Naive B cell (primary cell): Measurements from ENCODE around the gene COL9A1. TPM values are rescaled to one million over a fixed set of nuclear protein-coding genes. Genes with fewer than 3 reads are reported as not detected.
A peak's percentile ranks its signal among the peaks of the same experiment; 100 is the strongest.
"Not testable (repeated sequence)": the region's sequence is repeated elsewhere in the genome, so short reads cannot be mapped to it uniquely, and the experiment has no call there.

Source experiments
- ATAC-seq, 2 donors: fragments of 150-1000 bp; cut with Tn5 transposase; 2 replicates each; pipeline ENCODE4 v1.10.0; 2021; ENCODE audit warnings: low read depth in 2 of 2, mild to moderate bottlenecking in 2 of 2, moderate library complexity in 2 of 2
- DNase-seq: peaks from one replicate; pipeline ENCODE4 v3.0.0; 2022
- H3K27ac Mint-ChIP-seq, 6 donors: one replicate each; pipeline ENCODE4 v1.8.0; 2020 to 2022; ENCODE audit warnings: mild to moderate bottlenecking in 6 of 6, mixed read lengths in 6 of 6, moderate library complexity in 5 of 6, inconsistent platforms in 2 of 6
- H3K27me3 Mint-ChIP-seq, 3 donors: one replicate each; pipeline ENCODE4 v1.8.0; 2021 to 2022; ENCODE audit warnings: mixed read lengths in 3 of 3, mild to moderate bottlenecking in 1 of 3
- H3K36me3 Mint-ChIP-seq, 2 donors: one replicate each; pipeline ENCODE4 v1.8.0; 2020 to 2022; ENCODE audit warnings: mixed read lengths in 2 of 2, inconsistent platforms in 1 of 2, mild to moderate bottlenecking in 1 of 2
- H3K4me1 Mint-ChIP-seq, 3 donors: one replicate each; pipeline ENCODE4 v1.8.0; 2020 to 2022; ENCODE audit warnings: mixed read lengths in 3 of 3, inconsistent platforms in 1 of 3, mild to moderate bottlenecking in 1 of 3, moderate library complexity in 1 of 3
- H3K4me3 Mint-ChIP-seq, 8 donors: one replicate each; pipeline ENCODE4 v1.8.0; 2020 to 2022; ENCODE audit warnings: mild to moderate bottlenecking in 8 of 8, mixed read lengths in 8 of 8, moderate library complexity in 8 of 8, inconsistent platforms in 2 of 8
- H3K9me3 Mint-ChIP-seq, 7 donors: one replicate each; pipeline ENCODE4 v1.8.0; 2020 to 2022; ENCODE audit warnings: mixed read lengths in 7 of 7, mild to moderate bottlenecking in 5 of 7, inconsistent platforms in 2 of 7, moderate library complexity in 1 of 7
- polyA plus RNA-seq, 6 donors: library from polyadenylated mRNA; unstranded; fragments of 300-500 nt; fragmentation: Illumina TruSeq; gene quantifications; one replicate each; pipeline ENCODE4 v1.2.3, GENCODE V29; 2021; ENCODE audit warnings: low read depth in 6 of 6

Gene COL9A1
- polyA plus RNA-seq, 6 donors from 2014 or later = 0.12 TPM; not detected in 5

DNA sequence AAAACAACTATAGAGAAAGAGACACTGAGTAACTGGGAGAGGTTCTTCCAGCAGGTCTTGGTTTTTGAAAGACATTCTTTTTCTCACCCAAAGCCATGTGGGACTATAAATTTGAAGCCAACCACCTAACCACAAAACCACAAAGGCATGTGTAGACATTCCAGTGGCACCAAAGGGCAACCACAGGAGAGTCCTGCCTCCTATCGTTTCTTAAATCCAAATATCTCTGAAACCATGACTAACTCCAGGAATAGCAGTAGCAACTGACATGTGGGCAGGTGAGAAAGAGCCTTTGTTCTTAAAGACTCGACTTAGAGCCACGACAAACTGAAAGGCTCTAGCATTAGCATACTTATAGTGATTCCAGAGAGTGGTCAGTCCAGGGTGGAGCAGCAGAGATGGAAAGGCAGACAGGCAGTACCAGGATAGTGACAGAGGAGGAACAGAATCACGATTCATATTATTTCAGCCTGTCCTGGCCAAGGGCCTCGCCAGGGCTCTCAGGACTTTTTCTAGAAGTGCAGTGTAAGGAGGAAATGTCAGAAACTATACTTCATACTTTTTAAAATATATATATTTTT is 9.4 kb upstream of the COL9A1 start:
- Mint-ChIP-seq H3K4me1 (no peaks in the 10 kb centered on the region), H3K36me3 (no peaks in the 10 kb centered on the region), H3K27me3 (peaks cover 20 to 48% (median 27%) of the 10 kb centered on the region in 3 donors), H3K4me3 (no peak overlapping the region), H3K27ac (no peak overlapping the region), H3K9me3 (no peaks in the 10 kb centered on the region)
- no peak for ATAC-seq
- no peak for DNase-seq

DNA sequence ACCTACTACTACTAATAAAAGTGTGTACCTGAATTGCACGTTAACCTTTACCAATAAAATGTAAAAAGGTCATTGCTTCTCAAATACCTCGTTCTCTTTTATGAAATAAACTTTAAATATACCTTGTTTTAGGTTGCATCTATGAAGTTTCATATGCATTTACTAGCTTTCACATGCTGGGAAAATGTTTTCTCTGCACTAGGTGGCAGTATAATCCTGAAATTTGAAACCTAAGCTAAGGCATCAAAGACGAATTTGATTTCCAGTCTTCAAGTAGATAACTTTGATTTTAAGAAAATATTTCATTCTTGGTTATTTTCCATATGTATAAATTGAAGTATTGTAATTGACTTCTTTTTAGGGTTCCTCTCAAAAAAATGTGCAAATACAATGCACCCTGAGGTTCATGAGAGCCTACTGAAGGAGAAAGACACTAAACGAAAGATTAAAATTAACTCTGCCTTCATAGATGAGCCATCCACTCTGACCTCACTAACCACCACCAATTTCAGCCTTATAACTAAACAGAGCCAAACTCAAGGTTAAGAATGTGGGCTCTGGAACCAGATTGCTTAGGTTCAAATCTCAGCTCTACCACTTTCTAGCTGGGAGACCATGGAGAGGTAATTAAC is 7.3 kb upstream of the COL9A1 start:
- Mint-ChIP-seq H3K27me3 (peaks cover 15 to 45% (median 24%) of the 10 kb centered on the region in 3 donors), H3K4me3 (no peak overlapping the region), H3K9me3 (no peaks in the 10 kb centered on the region), H3K27ac (no peak overlapping the region), H3K4me1 (no peaks in the 10 kb centered on the region), H3K36me3 (no peaks in the 10 kb centered on the region)
- DNase-seq (peak; percentile 15), ATAC-seq (no peak)

DNA sequence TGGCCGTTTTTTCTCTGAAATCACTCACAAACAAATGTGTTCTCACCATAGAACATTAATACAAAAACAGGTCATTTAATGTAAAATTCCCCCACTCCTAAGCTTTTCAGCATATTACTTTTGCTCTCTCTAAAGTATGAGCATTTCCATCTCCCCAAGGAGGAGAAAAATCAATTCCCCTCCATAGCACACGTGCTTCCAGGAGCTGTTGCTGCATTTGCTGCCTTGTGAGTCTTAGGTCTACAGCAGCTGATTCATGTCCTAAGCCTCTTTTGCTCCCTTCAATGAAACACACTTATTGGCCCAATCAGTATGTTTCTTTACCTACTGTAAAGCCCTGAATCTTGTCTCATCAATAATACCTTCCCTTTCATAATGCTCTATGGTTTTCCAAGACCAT is 6.4 kb upstream of the COL9A1 start:
- DNase-seq = no peak
- H3K4me3 Mint-ChIP-seq = no peak overlapping the region
- no peaks in the 10 kb centered on the region for H3K36me3 Mint-ChIP-seq
- H3K4me1 Mint-ChIP-seq = no peaks in the 10 kb centered on the region
- ATAC-seq = no peak
- H3K27ac Mint-ChIP-seq = peak overlapping the region in 1 of 6 donors; percentile 68
- no peaks in the 10 kb centered on the region for H3K9me3 Mint-ChIP-seq
- peaks cover 23 to 48% (median 29%) of the 10 kb centered on the region in 3 donors for H3K27me3 Mint-ChIP-seq

DNA sequence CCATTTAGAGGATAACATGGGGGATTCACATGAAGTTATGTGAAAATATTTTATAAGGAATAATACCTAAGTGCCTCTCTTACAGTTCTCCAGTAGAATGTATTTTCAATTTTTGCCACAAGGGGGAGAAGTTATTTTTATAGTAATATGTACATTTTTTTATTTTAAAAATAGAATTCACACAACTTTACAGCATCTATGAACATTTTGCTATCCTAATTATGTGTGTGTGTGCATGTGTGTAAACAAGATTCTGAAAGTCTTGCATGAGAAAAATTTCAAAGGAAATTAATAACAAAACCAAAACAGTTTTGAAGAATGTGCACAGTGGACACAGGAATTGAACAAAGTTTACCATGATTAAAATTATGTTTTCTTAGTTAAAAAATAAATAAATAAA is 5.3 kb upstream of the COL9A1 start:
- not testable (repeated sequence) for H3K4me1 Mint-ChIP-seq, H3K27ac Mint-ChIP-seq, H3K9me3 Mint-ChIP-seq, DNase-seq, H3K4me3 Mint-ChIP-seq, H3K36me3 Mint-ChIP-seq, ATAC-seq
- peaks cover 24 to 47% (median 31%) of the 10 kb centered on the region in 3 donors for H3K27me3 Mint-ChIP-seq

DNA sequence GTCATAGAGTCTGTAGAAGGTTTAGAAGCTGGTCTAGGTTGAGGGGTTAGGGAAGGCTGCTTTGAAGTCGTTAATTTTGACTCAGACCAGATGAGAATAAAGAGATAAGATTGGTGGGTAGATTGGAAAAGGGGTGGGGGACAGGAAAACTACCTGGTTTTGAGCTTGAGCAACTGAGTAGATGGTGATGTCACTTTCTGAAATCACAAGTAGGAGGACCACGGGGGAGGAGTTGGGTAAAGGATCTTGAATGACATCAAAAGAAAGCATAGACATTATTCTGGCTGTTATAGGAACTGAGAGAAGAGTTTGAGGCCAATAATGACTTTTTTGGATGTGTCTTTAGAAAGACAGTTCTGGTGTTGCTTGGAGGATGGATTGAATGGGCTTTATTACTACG is 4.1 kb upstream of the COL9A1 start:
- H3K4me3 Mint-ChIP-seq = no peak overlapping the region
- peak overlapping the region in 1 of 6 donors; percentile 11 for H3K27ac Mint-ChIP-seq
- peaks cover 28 to 54% (median 39%) of the 10 kb centered on the region in 3 donors for H3K27me3 Mint-ChIP-seq
- H3K36me3 Mint-ChIP-seq = no peaks in the 10 kb centered on the region
- H3K4me1 Mint-ChIP-seq = no peaks in the 10 kb centered on the region
- ATAC-seq = no peak
- no peaks in the 10 kb centered on the region for H3K9me3 Mint-ChIP-seq
- DNase-seq = no peak

DNA sequence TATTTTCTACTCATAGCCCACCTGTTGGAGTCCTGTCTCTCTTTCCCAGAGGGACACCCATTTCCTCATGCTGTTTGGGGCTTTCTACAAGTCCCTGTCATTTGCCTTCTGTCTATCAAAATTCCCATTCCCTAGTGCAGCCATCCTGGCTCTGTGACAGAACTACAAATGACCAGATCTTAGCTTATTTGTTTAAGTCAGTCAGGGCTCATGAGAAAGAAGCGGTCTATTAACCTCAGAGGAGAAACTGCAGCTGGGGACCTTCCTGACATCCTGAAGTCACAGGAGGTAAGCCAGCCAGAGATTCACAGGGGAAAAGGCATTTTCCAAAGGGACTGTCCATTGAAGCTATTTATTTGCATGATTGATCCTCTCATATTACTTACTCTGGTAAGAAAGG is 1.7 kb upstream of the COL9A1 start:
- Mint-ChIP-seq H3K4me3 (no peak overlapping the region), H3K36me3 (no peaks in the 10 kb centered on the region), H3K27me3 (peaks cover 35 to 53% (median 39%) of the 10 kb centered on the region in 3 donors), H3K4me1 (no peaks in the 10 kb centered on the region), H3K27ac (no peak overlapping the region), H3K9me3 (no peaks in the 10 kb centered on the region)
- no peak for DNase-seq
- ATAC-seq = no peak

DNA sequence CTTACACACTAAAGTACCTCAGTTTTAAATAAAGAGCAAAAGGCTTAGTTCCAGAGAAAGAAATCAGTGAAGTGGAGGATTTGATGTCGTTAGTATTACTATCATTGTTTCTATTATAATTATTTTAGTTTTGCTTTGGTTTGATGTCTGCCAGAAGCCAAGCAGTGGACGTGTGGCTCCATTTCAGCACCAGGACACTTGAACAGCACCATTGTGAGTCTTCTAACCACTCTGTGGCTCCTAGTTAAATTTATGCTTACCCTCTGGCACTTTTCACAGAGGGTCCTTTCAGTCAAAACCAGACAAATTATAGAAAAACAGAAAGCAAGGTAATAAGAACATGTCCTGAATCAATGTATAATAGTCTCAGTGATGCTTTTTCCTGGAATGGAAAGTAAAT is 3.4 kb downstream of the COL9A1 start:
- H3K4me3 Mint-ChIP-seq = no peak overlapping the region
- H3K27ac Mint-ChIP-seq = no peak overlapping the region
- H3K27me3 Mint-ChIP-seq = peaks cover 22 to 41% (median 39%) of the 10 kb centered on the region in 3 donors
- no peak for ATAC-seq
- no peak for DNase-seq
- no peaks in the 10 kb centered on the region for H3K36me3 Mint-ChIP-seq
- no peaks in the 10 kb centered on the region for H3K4me1 Mint-ChIP-seq
- H3K9me3 Mint-ChIP-seq = no peaks in the 10 kb centered on the region

DNA sequence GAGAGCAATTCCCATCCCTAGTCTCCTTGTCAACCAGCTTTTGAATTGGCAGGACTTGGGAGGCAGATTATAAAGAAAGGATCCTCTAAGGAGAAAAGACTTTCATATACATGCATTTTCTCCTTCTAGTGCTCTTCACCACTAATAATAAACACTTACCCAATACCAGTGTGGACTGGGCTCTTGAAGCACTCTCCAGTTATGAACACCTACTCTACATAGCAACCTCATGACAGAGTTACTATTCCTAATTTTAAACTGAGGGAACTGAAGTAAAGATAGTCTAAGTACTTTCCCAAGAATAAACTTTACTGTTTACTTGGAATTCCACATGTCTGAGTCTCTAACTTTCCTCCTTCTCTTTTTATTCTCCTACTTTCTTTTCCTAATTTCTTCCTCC is 4.8 kb downstream of the COL9A1 start:
- no peak overlapping the region for H3K27ac Mint-ChIP-seq

DNA sequence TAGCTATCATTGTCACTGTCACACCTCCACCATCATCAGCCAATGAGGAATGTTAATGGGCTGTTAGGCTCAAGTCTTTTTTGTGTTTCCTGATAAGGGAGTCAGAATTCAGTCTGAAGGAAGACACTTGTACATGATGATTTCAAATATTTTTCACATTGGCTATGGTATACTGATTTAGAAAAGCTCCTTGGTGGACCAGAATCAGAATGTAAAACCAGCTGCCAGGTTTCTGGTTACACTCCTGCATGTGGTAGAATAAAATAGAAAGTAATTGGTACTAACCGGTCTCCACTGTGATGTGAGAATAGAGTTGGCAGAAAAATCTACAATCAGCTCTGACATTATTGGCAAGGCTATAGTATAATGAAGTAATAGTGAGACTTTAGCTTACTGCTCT is 10.7 kb downstream of the COL9A1 start:
- ATAC-seq = no peak
- no peak for DNase-seq
- Mint-ChIP-seq H3K27me3 (peaks cover 0 to 22% (median 22%) of the 10 kb centered on the region in 3 donors), H3K4me3 (no peak overlapping the region), H3K4me1 (no peaks in the 10 kb centered on the region), H3K9me3 (no peaks in the 10 kb centered on the region), H3K27ac (no peak overlapping the region), H3K36me3 (no peaks in the 10 kb centered on the region)

More for the DNA sequence above, 4.8 kb downstream of the COL9A1 start:
- Mint-ChIP-seq H3K27me3 (peaks cover 22 to 44% (median 28%) of the 10 kb centered on the region in 3 donors), H3K9me3 (no peaks in the 10 kb centered on the region), H3K4me1 (no peaks in the 10 kb centered on the region), H3K36me3 (no peaks in the 10 kb centered on the region), H3K4me3 (no peak overlapping the region)
- ATAC-seq = no peak
- no peak for DNase-seq

DNA sequence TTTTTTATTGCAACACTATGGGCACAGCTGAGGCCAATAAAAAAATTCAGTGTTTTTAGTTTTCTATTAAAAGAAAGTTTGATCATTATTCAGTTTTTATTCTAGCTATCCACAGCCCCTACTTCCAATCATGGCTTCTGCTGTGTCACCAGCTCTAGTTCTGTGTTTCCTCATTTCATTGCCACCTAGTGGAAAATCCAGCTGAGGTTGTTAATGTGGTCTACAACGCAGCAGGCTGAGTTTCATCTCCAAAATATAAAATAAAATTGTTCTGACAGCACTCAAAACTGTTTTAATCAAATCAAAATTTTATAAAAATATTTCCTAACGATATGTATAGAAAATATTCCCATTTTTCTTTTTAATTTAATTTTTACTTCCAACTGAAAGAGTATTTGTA is 13.6 kb downstream of the COL9A1 start:
- no peak overlapping the region for H3K27ac Mint-ChIP-seq
- DNase-seq = no peak
- H3K9me3 Mint-ChIP-seq = peaks cover 0 to 2% (median 0%) of the 10 kb centered on the region in 7 donors
- no peaks in the 10 kb centered on the region for H3K4me1 Mint-ChIP-seq
- peaks cover 10 to 21% (median 16%) of the 10 kb centered on the region in 3 donors for H3K27me3 Mint-ChIP-seq
- no peaks in the 10 kb centered on the region for H3K36me3 Mint-ChIP-seq
- H3K4me3 Mint-ChIP-seq = no peak overlapping the region
- no peak for ATAC-seq

DNA sequence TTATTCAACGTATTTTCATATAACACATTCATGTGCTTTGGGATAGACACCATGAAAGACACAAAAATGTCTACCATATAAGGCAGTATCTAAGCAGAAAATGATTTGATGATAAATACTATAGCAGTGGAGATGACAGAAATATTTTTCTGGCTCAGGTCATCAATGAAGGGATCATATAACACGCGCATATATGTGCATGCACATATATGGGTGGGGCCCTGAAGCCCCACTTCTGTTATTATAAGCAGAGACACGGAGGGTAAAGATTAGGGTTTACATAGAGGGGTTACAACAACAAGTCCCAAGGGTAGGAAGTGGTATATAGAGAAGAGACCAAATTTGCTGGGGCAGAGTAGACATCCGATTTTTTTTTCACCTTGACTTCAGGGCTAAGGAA is 16.0 kb downstream of the COL9A1 start:
- Mint-ChIP-seq H3K27ac (no peak overlapping the region), H3K9me3 (peaks cover 0 to 2% (median 0%) of the 10 kb centered on the region in 7 donors), H3K36me3 (no peaks in the 10 kb centered on the region), H3K4me1 (peaks cover 0 to 16% (median 0%) of the 10 kb centered on the region in 3 donors), H3K27me3 (peaks cover 20 to 28% (median 21%) of the 10 kb centered on the region in 3 donors), H3K4me3 (no peak overlapping the region)
- ATAC-seq (no peak), DNase-seq (no peak)

DNA sequence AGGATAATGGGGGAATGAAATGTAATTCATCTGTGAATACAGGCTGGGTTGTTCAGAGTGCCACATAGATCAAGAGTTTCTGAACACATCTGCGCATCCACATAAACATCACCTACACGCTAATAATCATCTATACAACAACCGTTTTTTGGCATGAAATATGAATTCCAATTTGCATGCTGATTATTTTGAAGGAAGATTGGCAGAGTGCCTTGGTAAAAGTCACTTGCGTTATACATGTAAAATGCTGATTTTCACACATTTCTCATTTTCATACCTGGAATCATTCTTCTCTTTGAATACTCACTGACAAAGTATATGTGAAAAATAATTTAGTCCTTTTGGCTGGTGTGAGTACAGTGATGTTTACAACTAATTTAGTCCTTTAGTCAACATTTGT is 17.7 kb downstream of the COL9A1 start:
- Mint-ChIP-seq H3K4me1 (peaks cover 0 to 20% (median 0%) of the 10 kb centered on the region in 3 donors), H3K27me3 (peaks cover 21 to 45% (median 38%) of the 10 kb centered on the region in 3 donors), H3K4me3 (no peak overlapping the region), H3K27ac (no peak overlapping the region), H3K9me3 (peaks cover 0 to 3% (median 0%) of the 10 kb centered on the region in 7 donors), H3K36me3 (no peaks in the 10 kb centered on the region)
- no peak for DNase-seq
- ATAC-seq = no peak

DNA sequence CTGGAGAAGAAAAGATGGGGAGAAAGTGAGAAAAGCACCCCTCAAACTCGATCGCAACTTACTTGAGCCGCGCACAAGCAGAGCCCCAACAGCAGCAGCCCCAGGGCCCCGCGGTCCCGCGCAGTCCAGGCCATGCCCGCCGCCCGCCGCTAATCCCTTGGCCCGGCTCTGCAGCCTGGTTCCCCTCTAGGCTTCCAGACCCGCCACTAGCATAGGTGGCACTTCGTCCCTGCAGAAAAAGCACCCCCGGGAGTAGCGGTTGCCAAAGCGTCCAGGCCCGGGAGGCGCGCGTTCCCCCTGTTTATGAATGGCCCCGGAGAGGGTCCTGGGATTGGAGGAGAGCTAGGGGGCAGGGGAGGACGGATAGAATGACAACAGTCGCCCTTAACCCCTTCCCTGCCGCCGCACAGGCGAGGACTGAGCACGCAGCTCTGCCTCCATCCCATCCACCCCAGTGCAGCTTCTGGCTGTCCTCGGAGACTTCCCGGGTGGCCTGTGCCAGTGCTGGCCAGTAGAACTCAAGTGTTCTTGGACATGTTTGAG is 19.9 kb downstream of the COL9A1 start:
- H3K27ac Mint-ChIP-seq = no peak overlapping the region

More for the DNA sequence above, 19.9 kb downstream of the COL9A1 start:
- no peak for DNase-seq
- peaks cover 0 to 3% (median 0%) of the 10 kb centered on the region in 7 donors for H3K9me3 Mint-ChIP-seq
- H3K4me3 Mint-ChIP-seq = peak overlapping the region in 3 of 8 donors; percentile 19 to 47 (median 36)
- H3K4me1 Mint-ChIP-seq = peaks cover 0 to 20% (median 0%) of the 10 kb centered on the region in 3 donors
- peaks cover 28 to 60% (median 54%) of the 10 kb centered on the region in 3 donors for H3K27me3 Mint-ChIP-seq
- ATAC-seq = no peak
- H3K36me3 Mint-ChIP-seq = no peaks in the 10 kb centered on the region
